ENCODE data around the gene UCK1.

DNA sequence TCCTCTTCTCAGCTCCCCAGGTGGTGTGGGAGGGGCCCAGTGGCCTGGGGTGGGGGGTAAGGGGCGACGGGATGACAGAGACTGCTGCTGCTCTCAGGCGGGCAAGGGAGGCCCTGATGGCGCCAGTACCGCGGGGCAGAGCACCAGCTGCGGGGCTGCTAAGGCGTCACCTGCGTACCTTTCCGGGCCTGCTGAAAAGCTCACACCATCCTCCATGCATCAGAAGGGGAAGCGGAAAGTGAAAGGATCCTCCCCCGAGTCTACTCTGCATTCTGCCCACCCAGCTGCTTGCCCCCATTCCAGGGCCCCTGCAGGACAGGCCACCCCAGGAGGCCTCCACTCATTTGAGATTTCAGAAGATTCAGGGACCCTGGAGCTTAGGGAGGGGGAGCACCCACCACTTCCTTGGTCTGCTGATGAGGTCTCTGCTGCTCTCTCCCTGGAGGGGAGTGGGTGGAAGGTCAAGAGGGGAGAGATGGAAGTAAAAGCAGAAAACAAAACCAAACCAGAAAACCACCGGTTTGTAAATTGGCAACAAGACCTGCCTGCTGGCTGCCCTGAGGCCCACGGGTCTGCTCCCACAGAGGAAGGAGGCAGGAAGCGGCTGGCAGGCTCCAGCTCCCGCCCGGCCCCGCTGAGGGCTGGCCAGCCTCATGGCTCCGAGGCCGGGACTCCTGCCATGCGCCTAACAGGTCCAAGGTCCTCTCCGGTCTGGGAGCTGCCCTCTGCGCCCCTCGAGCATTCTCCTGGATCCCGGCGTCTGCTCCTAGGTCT, 47.9 kb upstream of the UCK1 start:
- no peak for TF ChIP-seq EZH2 (IDR thresholded peaks at IDR 0.05; ENCODE audit: low read depth)
- TF ChIP-seq, protein P1, sequence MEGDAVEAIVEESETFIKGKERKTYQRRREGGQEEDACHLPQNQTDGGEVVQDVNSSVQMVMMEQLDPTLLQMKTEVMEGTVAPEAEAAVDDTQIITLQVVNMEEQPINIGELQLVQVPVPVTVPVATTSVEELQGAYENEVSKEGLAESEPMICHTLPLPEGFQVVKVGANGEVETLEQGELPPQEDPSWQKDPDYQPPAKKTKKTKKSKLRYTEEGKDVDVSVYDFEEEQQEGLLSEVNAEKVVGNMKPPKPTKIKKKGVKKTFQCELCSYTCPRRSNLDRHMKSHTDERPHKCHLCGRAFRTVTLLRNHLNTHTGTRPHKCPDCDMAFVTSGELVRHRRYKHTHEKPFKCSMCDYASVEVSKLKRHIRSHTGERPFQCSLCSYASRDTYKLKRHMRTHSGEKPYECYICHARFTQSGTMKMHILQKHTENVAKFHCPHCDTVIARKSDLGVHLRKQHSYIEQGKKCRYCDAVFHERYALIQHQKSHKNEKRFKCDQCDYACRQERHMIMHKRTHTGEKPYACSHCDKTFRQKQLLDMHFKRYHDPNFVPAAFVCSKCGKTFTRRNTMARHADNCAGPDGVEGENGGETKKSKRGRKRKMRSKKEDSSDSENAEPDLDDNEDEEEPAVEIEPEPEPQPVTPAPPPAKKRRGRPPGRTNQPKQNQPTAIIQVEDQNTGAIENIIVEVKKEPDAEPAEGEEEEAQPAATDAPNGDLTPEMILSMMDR (conservative IDR thresholded peaks at IDR 0.05), result no peak
